ENCODE data around the gene MRI1.

- TF ChIP-seq EP300 (IDR thresholded peaks at IDR 0.05; ENCODE audit: low read depth), result no peak
- no peak for TF ChIP-seq POLR2AphosphoS5 (IDR thresholded peaks at IDR 0.05)
Observed at GRCh38 chr19:13784731-13785452, 20.6 kb downstream of the MRI1 start.

Measured in transverse colon (tissue), 3 donors.